A549 treated with Mapracorat at 1 μM for 4 hours (cell line): ENCODE data around the gene CD99. TPM values are rescaled to one million over a fixed set of nuclear protein-coding genes. Genes with fewer than 3 reads are reported as not detected.

Experiments
- total RNA-seq: library from RNA; stranded (reverse); fragments of 200-300 nt; extraction: Qiagen RNA extraction; gene quantifications from 5 replicates; pipeline ENCODE4 v1.2.3, GENCODE V29; 2022

CD99 gene, protein sequence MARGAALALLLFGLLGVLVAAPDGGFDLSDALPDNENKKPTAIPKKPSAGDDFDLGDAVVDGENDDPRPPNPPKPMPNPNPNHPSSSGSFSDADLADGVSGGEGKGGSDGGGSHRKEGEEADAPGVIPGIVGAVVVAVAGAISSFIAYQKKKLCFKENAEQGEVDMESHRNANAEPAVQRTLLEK
- total RNA-seq, result 298 to 311 TPM (median 304 TPM) in 5 replicates

DNA sequence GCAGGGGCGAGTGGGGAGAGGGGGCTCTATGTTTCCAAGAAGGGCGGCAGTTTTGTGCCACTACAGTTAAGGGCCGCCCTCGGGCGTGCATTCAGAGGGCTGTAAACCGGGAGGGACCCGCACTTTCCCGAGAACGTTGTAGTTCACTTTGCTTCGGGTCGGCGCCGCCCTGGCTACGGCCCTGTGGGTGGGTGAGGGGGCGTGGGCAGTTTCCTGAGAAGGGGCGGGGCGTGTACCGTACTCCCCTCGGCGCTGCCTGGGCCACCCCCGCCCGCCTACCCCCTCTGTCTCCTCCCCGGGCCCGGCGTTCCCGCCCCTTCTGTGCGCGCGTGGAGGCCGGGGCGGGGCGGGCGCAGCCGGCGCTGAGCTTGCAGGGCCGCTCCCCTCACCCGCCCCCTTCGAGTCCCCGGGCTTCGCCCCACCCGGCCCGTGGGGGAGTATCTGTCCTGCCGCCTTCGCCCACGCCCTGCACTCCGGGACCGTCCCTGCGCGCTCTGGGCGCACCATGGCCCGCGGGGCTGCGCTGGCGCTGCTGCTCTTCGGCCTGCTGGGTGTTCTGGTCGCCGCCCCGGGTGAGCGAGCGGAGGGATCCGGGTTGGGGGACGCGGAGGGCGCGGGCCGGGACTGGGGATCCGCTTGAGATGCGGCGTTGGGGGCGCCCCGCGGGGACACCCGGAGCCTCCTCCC is at the start of gene CD99:
CD99 (plus strand) TSS at position 440 of the 687 bp plus-strand sequence; CDS start at position 506, 66 bp downstream.

DNA sequence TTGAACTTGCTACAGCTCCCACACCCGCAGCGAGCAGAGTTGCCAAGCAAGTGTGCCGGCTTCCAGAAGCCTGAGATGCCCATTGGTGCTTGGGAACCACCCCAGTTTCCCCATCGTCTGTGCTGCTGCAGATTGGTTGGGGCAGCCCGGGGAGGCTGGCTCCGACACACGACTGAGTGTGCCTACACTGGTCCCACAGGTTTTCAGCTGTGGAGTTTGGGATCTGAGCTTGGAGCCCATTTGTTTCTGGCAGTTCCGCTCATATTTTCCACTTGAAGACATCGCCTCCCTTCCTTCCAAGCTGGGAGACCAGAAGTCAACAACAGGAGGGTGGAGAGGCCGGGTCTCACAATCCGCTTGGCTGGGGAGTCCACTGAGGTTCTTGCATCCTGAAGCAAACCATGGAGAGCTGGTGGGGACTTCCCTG is 60.8 kb downstream of the CD99 start, which contains the start of gene XG:
XG (plus strand) TSS at position 167 of the 427 bp plus-strand sequence; CDS start at position 402, 235 bp downstream.

Other genes starting within 250 kb of the CD99 start
- 41.9 to 45.7 TPM (median 43.1 TPM) in 5 replicates for gene DHRSX, start 190.3 kb upstream of the CD99 start, total RNA-seq
- gene ZBED1, start 190.3 kb upstream of the CD99 start, total RNA-seq, result 28.9 to 35.8 TPM (median 33.5 TPM) in 5 replicates
- not detected in 5 replicates for gene XG, start 60.7 kb downstream of the CD99 start, total RNA-seq
- 3.6 to 5.0 TPM (median 4.3 TPM) in 5 replicates for gene GYG2, start 137.6 kb downstream of the CD99 start, total RNA-seq
- gene ARSD, start 238.0 kb downstream of the CD99 start, total RNA-seq, result 12.0 to 15.0 TPM (median 13.8 TPM) in 5 replicates